ENCODE measurements around the gene AGXT.

Gene AGXT

GRCh38 chr2:240917684-240918257 lies 49.1 kb downstream of the AGXT start:
- no peaks in the 10 kb centered on the region for H3K36me3 Mint-ChIP-seq (ENCODE audit: low read depth)
- no peaks in the 10 kb centered on the region for H3K4me1 Mint-ChIP-seq
- no peaks in the 10 kb centered on the region for H3K9me3 Mint-ChIP-seq
- no peak for TF ChIP-seq CTCF (IDR thresholded peaks at IDR 0.05; ENCODE audit: unreplicated experiment in 3 of 3)
- no peak overlapping the region for H3K27ac Mint-ChIP-seq
- no peak overlapping the region for H3K4me3 Mint-ChIP-seq
- peaks cover 21% of the 10 kb centered on the region for H3K27me3 Mint-ChIP-seq (ENCODE audit: low read depth)

GRCh38 chr2:240918258-240919091 lies 49.9 kb downstream of the AGXT start:
- no peaks in the 10 kb centered on the region for H3K4me1 Mint-ChIP-seq
- H3K9me3 Mint-ChIP-seq, result no peaks in the 10 kb centered on the region
- H3K27me3 Mint-ChIP-seq (ENCODE audit: low read depth), result peaks cover 16% of the 10 kb centered on the region

GRCh38 chr2:240919161-240919781 lies 50.6 kb downstream of the AGXT start:
- peaks cover 15% of the 10 kb centered on the region for H3K27me3 Mint-ChIP-seq (ENCODE audit: low read depth)
- no peaks in the 10 kb centered on the region for H3K4me1 Mint-ChIP-seq
- no peak for TF ChIP-seq CTCF (IDR thresholded peaks at IDR 0.05; ENCODE audit: unreplicated experiment in 3 of 3)
- peak overlapping the region in 2 of 3 experiments; percentile 38 to 55 for H3K27ac Mint-ChIP-seq
- no peaks in the 10 kb centered on the region for H3K9me3 Mint-ChIP-seq
- no peak overlapping the region for H3K4me3 Mint-ChIP-seq
- no peaks in the 10 kb centered on the region for H3K36me3 Mint-ChIP-seq (ENCODE audit: low read depth)

More at GRCh38 chr2:240918258-240919091, 49.9 kb downstream of the AGXT start:
- Mint-ChIP-seq H3K27ac (no peak overlapping the region), H3K4me3 (no peak overlapping the region), H3K36me3 (ENCODE audit: low read depth) (no peaks in the 10 kb centered on the region)
- no peak for TF ChIP-seq CTCF (IDR thresholded peaks at IDR 0.05; ENCODE audit: unreplicated experiment in 3 of 3)

- Mint-ChIP-seq H3K9me3 (no peaks in the 10 kb centered on the region), H3K27me3 (ENCODE audit: low read depth) (peaks cover 15% of the 10 kb centered on the region), H3K4me3 (no peak overlapping the region), H3K36me3 (ENCODE audit: low read depth) (no peaks in the 10 kb centered on the region), H3K27ac (peak overlapping the region in 2 of 3 experiments; percentile 38 to 55), H3K4me1 (no peaks in the 10 kb centered on the region)
- TF ChIP-seq CTCF (IDR thresholded peaks at IDR 0.05; ENCODE audit: unreplicated experiment in 3 of 3), result no peak
Observed at GRCh38 chr2:240919786-240920782, 51.5 kb downstream of the AGXT start.

- Mint-ChIP-seq H3K4me3 (no peak overlapping the region), H3K9me3 (no peaks in the 10 kb centered on the region), H3K27ac (no peak overlapping the region), H3K36me3 (ENCODE audit: low read depth) (no peaks in the 10 kb centered on the region), H3K4me1 (no peaks in the 10 kb centered on the region), H3K27me3 (ENCODE audit: low read depth) (peaks cover 15% of the 10 kb centered on the region)
- TF ChIP-seq CTCF (IDR thresholded peaks at IDR 0.05; ENCODE audit: unreplicated experiment in 3 of 3), result no peak
Observed at GRCh38 chr2:240920783-240921231, 52.2 kb downstream of the AGXT start.
